Colonic mucosa (tissue), 4 donors: Measurements from ENCODE around the gene NCOA6. TPM values are rescaled to one million over a fixed set of nuclear protein-coding genes. Genes with fewer than 3 reads are reported as not detected.

Experiments used
- DNase-seq: peaks from one replicate; pipeline ENCODE4 v3.0.0-alpha.2; 2020
- H3K27ac ChIP-seq: fragments of 200-600 bp; one replicate; pipeline ENCODE4 v1.8.0; 2021
- H3K27me3 ChIP-seq: fragments of 200-600 bp; one replicate; pipeline ENCODE4 v1.8.0; 2021
- H3K36me3 ChIP-seq: fragments of 200-600 bp; one replicate; pipeline ENCODE4 v1.8.0; 2021
- H3K4me1 ChIP-seq: fragments of 200-600 bp; one replicate; pipeline ENCODE4 v1.8.0; 2021; ENCODE audit warnings: mild to moderate bottlenecking
- H3K4me3 ChIP-seq: fragments of 200-600 bp; one replicate; pipeline ENCODE4 v1.8.0; 2021
- H3K9ac ChIP-seq, 2 donors: one replicate each; pipeline ENCODE4 v1.7.0; 2013; ENCODE audit warnings: control low read depth in 2 of 2, low read depth in 2 of 2, low read length in 2 of 2
- H3K9me3 ChIP-seq: fragments of 200-600 bp; one replicate; pipeline ENCODE4 v1.8.0; 2021
- CTCF ChIP-seq: fragments of 200-600 bp; IDR thresholded peaks from one replicate; pipeline ENCODE4 v1.8.0; 2022; ENCODE audit warnings: antibody characterized with exemption, mild to moderate bottlenecking
- intact Hi-C: fragments of 100-400 bp; cut with DNase I; formaldehyde crosslinking; loops from one replicate; pipeline ENCODE4 v1.14.1; 2022
- total RNA-seq, 2 donors: library from RNA; stranded (reverse); fragmentation: NEBNext Ultra II Directional in 1 of 2; extraction: Animal tissue kit (Norgen Biotek cat#: 25700) in 1 of 2; gene quantifications; one replicate each; pipeline ENCODE4 v1.2.1, GENCODE V29; 2021
- donor health status: healthy.
- donor health status: DM: no; HTN: no; CAD: no.
- donor health status: DM: no; HTN: no; CAD: no.

The NCOA6 gene
- total RNA-seq, 2 donors from 2014 or later, result 28.9 to 40.2 TPM

- Histone ChIP-seq H3K9ac (peak overlapping the region in 1 of 2 donors; percentile 98), H3K36me3 (no peaks in the 10 kb centered on the region), H3K27me3 (no peaks in the 10 kb centered on the region), H3K27ac (peak overlapping the region; percentile 95), H3K4me3 (no peak overlapping the region), H3K4me1 (peaks cover 6% of the 10 kb centered on the region), H3K9me3 (no peaks in the 10 kb centered on the region)
- intact Hi-C loops, result loop anchor here (5.0 kb wide), 1 partner anchor 124 kb away; no protein-coding TSS in a partner anchor
- TF ChIP-seq CTCF, result no peak
- DNase-seq, result no peak
These were observed 119.1 kb downstream of the NCOA6 start for GRCh38 chr20:34706302-34706875.

- Histone ChIP-seq H3K9me3 (no peaks in the 10 kb centered on the region), H3K36me3 (no peaks in the 10 kb centered on the region), H3K27me3 (no peaks in the 10 kb centered on the region), H3K4me3 (peak overlapping the region; percentile 81), H3K9ac (peak overlapping the region; percentile 86 to 98), H3K27ac (peak overlapping the region; percentile 95), H3K4me1 (peaks cover 6% of the 10 kb centered on the region)
- DNase-seq, result peak; percentile 80
- no peak for TF ChIP-seq CTCF
- intact Hi-C loops, result loop anchor here (5.0 kb wide), 1 partner anchor 123 kb away; no protein-coding TSS in a partner anchor
These were observed 119.8 kb downstream of the NCOA6 start for GRCh38 chr20:34705397-34706301.

GRCh38 chr20:34705008-34705396 is 120.4 kb downstream of the NCOA6 start:
- no peak for TF ChIP-seq CTCF
- intact Hi-C loops, result loop anchor here (5.0 kb wide), 1 partner anchor 123 kb away; no protein-coding TSS in a partner anchor
- Histone ChIP-seq H3K9ac (peak overlapping the region; percentile 86 to 98), H3K4me3 (peak overlapping the region; percentile 81), H3K27ac (peak overlapping the region; percentile 95), H3K4me1 (peaks cover 3% of the 10 kb centered on the region), H3K36me3 (no peaks in the 10 kb centered on the region), H3K27me3 (no peaks in the 10 kb centered on the region), H3K9me3 (no peaks in the 10 kb centered on the region)
- no peak for DNase-seq

GRCh38 chr20:34704177-34705007 is 121.1 kb downstream of the NCOA6 start, which contains the start of gene TP53INP2:
TP53INP2 (plus strand) TSS chr20:34704344; CDS start chr20:34708740, 4,396 bp downstream.
- H3K36me3 ChIP-seq, result no peaks in the 10 kb centered on the region
- H3K4me1 ChIP-seq, result peaks cover 3% of the 10 kb centered on the region
- intact Hi-C loops, result loop anchor here (5.0 kb wide), 1 partner anchor 122 kb away; no protein-coding TSS in a partner anchor

More at GRCh38 chr20:34704177-34705007, 121.1 kb downstream of the NCOA6 start, which contains the start of gene TP53INP2:
- peak within 1 kb of the TSS; percentile 81 for H3K4me3 ChIP-seq
- no peak for TF ChIP-seq CTCF
- peak within 1 kb of the TSS; percentile 95 for H3K27ac ChIP-seq
- H3K9ac ChIP-seq, result peak within 1 kb of the TSS; percentile 86 to 98
- H3K27me3 ChIP-seq, result no peaks in the 10 kb centered on the region
- no peaks in the 10 kb centered on the region for H3K9me3 ChIP-seq
- DNase-seq, result peak; percentile 96
